HG02943 (cell line): ENCODE data around the gene KIF26B.

Source experiments
- ATAC-seq: cut with Tn5 transposase; IDR thresholded peaks from one replicate; pipeline ENCODE4 v1.9.1; 2021; ENCODE audit warnings: mild to moderate bottlenecking, low read depth, moderate library complexity; ENCODE audit not compliant: unreplicated experiment

Gene KIF26B

DNA sequence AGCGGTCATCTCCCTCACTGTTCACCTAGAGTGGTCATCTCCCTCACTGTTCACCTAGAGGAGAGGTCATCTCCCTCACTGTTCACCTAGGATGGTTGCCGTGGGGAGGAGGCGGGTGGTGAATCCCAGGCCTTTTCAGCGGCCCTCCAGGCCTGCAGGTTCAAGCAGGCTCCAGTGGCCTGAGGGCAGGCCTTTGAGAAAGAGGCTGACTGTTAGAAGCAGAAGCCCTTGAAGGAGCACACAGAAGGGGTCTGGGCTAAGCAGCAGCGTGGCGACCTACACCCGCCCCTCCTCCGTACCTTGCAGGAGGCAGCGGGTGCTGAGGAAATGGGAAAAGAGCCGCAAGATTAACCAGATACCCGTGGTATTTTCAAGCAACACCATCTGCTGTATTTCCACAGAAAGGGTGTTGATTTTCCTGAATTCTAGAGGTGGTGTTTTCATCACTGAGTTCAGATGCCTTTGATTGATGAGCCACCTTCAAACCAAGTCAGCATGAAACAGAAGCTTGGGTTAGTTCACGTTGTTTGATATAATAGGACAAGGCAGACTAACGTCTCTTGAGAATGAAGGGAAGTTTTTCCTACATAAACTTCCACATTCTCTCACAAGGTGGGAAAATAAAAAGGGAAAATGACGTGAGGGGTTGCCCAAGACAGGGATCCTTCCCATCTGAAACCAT lies 289.5 kb downstream of the KIF26B start:
- no peak for ATAC-seq

GRCh38 chr1:245444945-245445344 lies 290.2 kb downstream of the KIF26B start:
- ATAC-seq, result no peak

DNA sequence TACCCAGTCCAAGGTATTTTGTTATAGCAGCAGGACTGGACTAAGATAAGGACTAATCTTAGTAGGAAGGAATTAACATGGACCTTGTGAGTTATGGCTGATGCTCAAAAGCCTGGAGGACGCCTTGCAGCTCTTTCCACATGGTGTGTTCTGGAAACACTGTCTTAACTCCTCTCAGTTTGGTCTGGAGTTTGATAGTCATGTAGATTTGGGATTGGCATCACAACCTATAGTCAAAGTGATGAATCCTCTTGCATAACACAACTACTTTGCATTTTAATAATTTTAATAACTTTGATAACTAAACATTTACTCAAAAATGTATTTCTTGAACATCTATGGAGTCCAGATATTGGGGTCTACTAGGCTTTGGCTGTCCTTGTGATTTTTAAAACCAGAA lies 293.7 kb downstream of the KIF26B start:
- ATAC-seq, result no peak

DNA sequence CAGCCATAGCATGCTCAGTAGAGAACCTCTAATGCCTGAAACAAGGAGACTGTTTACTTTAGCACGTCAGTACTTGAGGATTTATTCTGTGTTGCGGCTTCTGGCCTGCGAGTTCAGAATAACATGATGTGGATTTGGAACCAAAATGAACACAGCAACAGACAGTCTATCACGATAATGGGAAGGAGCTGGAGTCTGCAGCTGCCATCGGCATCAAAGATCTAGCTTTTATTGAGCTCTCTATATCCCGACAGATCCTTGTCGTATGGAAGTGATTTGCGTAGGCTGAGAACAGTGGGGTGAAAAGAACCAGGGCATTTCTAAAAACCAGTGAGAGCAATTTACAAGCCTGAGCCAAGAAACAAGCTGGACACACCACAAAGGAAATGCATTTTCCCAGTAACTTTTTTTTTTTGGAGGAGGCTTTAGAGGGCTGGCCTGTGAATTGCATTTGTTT lies 294.2 kb downstream of the KIF26B start:
- ATAC-seq, result no peak

- ATAC-seq, result no peak
Observed at GRCh38 chr1:245453541-245453940, 298.8 kb downstream of the KIF26B start.

GRCh38 chr1:245454051-245454450 lies 299.3 kb downstream of the KIF26B start:
- ATAC-seq, result no peak

DNA sequence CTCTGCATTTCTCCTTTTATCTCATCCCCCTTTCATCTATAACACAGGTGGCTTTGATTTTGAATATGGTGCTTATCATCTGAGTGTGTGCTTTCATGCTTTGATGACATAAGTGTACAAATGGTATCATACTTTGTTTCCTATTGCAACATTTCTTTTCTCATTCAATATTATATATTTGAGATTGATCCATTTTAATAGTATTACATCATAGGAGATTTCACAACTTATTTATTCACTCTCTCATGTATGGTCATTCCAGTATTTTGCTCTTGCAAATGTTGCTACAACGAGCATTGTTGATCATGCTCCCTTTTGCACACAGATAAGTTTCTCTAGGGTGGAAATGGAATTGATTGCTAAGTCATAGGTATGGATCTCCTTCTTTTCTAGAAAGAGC lies 302.8 kb downstream of the KIF26B start:
- no peak for ATAC-seq

- no peak for ATAC-seq
Observed at GRCh38 chr1:245458234-245458633, 303.4 kb downstream of the KIF26B start.

GRCh38 chr1:245458761-245459174 lies 304.0 kb downstream of the KIF26B start:
- no peak for ATAC-seq

DNA sequence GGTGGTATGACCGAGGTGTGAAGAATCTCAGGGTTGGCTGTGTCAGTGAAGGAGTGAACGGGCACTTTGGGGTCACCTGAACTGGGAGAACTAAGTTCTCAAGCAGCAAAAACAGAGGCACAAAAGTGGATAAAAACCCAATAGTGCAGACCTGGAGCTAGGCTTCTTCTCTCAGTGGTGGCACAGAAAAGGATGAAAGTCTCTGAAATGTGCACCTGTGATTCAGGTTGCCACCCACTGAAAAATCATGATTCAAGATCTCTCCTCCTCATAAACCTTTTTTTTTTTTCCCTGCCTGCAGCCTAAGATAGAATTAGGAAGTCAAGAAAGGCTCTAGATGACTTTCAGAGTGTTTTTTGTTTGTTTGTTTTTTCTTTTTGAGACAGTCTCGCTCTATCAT lies 304.8 kb downstream of the KIF26B start:
- no peak for ATAC-seq

DNA sequence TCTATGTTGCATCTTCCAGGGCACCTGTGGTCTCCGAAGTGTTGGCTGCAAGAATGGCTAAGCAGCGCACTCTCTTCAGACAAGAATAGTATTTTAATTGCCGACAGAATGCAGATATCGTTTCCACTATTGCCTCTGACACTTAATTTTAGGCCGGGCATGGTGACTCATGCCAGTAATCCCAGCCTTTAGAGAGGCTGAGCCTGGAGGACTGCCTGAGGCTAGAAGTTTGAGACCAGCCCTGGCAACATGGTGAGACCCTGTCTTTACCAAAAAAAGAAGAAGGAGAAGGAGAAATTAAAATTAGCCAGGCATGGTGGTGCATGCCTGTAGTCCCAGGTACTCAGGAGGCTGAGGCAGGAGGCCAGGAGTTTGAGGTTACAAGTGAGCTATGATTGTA lies 306.9 kb downstream of the KIF26B start:
- no peak for ATAC-seq

- no peak for ATAC-seq
Observed at GRCh38 chr1:245462161-245462560, 307.4 kb downstream of the KIF26B start.

DNA sequence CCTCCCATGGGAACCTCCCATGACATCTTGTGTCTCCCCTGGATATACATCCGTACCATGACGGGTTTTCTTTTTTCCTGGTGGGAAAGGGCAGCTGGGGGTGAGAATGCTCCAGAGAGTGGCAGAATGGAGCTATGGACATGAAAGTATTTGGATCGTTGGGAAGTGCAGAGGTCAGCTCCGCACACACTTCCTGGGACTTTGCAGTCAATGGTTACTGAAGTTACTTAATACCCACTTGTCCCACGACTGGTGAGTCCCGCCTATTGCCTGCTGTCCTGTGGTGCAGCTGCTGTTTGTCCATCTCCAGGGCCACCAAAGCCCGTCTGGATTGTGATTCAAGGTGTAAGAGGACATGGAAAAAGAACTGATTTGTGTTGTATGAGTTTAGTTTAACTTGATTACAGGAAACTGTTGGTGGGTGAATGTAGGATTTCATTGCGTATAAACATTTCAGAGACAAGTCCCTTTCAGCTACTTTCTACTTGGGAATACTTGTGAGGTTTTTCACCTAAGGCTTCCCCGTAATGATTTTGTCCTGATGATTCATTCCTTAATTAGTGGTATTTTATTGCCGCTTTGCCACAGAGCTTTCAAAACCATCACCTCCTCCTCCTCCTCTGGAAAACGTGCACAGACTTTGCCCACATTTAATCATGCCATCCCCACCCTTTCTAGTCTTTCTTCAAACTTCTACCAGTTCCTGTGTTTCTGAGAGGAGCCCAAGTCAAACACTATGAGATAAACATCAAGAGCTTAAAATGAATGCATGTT lies 308.8 kb downstream of the KIF26B start:
- ATAC-seq, result no peak

- ATAC-seq, result no peak
Observed at GRCh38 chr1:245464290-245464689, 309.5 kb downstream of the KIF26B start.

- no peak for ATAC-seq
Observed at GRCh38 chr1:245465666-245466065, 310.9 kb downstream of the KIF26B start.

DNA sequence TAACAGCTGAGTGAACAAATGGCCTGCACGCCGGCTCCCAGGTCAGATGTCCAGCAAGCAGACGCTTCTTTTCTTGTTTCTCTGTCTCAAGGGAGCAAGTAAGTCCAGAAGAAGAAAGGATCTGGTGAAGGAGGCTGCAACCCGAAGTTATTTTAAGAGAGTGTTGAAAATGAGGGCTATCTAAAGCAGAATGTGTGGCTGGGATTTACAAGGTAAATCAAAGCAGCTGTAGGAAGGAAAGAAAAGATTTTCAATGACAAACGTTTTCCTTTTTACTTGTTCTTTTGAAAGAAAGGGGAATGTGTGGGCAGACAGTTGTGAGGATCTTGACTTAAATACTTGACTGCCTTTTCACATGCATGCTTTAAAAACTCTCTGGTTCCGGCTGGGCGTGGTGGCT lies 311.5 kb downstream of the KIF26B start:
- no peak for ATAC-seq

DNA sequence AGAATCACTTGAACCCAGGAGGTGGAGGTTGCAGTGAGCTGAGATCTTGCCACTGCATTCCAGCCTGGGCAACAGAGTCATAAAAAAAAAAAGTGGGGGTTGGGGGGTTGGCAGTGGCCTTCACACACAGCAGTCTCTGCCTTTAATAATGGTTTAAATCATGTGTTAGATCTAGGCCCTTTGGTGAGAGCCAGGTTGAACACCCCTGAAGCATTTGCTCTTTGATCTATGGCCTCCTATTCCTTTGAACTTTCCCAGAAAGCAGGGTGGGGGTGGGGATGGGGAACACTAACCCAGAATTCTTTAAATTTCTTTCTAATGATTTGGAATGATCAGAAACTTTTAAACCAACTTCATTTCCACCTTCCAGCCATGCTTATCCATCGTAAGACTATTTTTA lies 313.0 kb downstream of the KIF26B start:
- ATAC-seq, result no peak

- no peak for ATAC-seq
Observed at GRCh38 chr1:245469006-245469405, 314.2 kb downstream of the KIF26B start.

- ATAC-seq, result no peak
Observed at GRCh38 chr1:245469734-245470133, 314.9 kb downstream of the KIF26B start.

DNA sequence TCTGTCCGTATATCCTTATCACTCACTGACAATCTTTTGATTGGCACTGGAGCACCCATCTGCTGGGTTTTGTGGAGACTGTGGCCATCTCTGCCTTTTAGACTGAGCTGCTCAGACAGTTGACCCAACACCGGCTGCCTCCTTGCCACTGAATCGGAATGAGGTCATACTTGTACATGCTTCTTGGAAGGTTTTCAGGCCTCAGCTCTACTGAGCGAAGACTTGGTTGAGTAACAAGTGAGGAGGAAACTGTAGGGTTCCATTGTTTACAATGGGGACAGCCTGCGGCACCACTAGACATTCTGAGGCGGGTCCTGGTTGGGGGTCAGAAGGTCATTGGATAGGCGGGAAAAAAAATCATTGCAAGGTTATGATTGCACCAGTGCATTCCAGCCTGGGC lies 320.3 kb downstream of the KIF26B start:
- no peak for ATAC-seq

DNA sequence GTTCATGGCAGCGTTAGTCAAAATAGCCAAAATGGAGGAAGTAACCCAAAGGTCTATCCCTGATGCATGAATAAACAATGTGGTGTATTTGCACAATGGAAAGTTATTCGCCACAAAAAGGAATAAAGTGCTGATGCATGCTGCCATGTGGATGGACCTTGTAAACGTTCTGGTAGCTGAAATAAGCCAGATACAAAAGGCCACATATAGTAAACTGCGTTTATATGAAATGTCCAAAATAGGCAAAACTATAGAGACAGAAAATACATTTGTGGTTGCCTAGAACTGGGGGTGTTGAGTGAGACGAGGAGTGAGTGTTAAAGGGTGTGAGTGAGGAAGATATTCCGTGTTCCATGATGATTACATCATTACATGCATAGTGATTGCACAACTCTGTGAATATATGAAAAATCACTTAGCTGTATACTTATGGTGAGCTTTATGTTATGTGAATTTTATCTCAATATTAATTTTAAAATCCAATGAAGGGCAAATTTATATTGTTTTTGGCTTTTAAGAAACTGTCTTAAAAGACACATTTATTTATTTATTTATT lies 321.3 kb downstream of the KIF26B start:
- no peak for ATAC-seq

DNA sequence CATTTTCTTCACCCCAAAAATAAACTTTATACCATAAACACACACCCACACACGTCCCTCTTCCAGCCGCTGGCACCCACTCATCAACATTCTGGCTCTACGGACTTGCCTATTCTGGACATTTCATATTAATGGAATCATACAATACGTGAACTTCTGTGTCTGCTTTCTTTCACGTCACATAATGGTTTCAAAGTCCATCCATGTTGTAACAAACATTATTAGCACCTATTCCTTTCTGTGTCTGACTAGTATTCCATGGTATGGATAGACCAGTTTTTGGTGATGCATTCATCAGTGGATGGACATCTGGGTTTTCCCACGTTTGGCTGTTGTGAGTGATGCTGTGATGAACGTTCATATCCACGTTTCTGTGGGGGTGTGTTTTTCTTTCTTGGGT lies 323.2 kb downstream of the KIF26B start:
- no peak for ATAC-seq
